Measurements from ENCODE around the gene ANKRD45. TPM values are rescaled to one million over a fixed set of nuclear protein-coding genes. Genes with fewer than 3 reads are reported as not detected.
"Not testable (repeated sequence)": the region's sequence is repeated elsewhere in the genome, so short reads cannot be mapped to it uniquely, and the experiment has no call there.

The ANKRD45 gene
- total and polyA plus RNA-seq, 2 donors (not counting 1 experiment from before 2014, with no cell fraction given) = 0.06 TPM; not detected in 1

- intact Hi-C loops (cut with micrococcal nuclease) = no loop called here
- 90% methylated on average over 2 of the region's 5 CpGs for WGBS (ENCODE audit: insufficient coverage)
- Histone ChIP-seq H3K36me3 (replicated peaks in 1 of 2; ENCODE audit: control extremely low read depth in 1 of 2, control insufficient read depth in 1 of 2, extremely low read depth in 1 of 2, insufficient read depth in 2 of 2, low read length in 1 of 2) (no peaks in the 10 kb centered on the region), H3K27ac (ENCODE audit: low read length in 2 of 2) (no peak overlapping the region), H3K9ac (ENCODE audit: low read length) (no peak overlapping the region), H3K9me3 (ENCODE audit: control extremely low read depth in 1 of 3, control insufficient read depth in 2 of 3, insufficient read depth in 1 of 3, low read length in 2 of 3) (no peaks in the 10 kb centered on the region), H2AFZ (ENCODE audit: insufficient read depth, low read depth, low read length, poor library complexity, severe bottlenecking) (no peak overlapping the region), H3K4me3 (ENCODE audit: control extremely low read depth in 1 of 5, extremely low read depth in 1 of 5, insufficient read depth in 1 of 5, low read depth in 2 of 5, low read length in 4 of 5) (no peak overlapping the region), H3K4me1 (ENCODE audit: control insufficient read depth in 2 of 2, insufficient read depth in 2 of 2, low read length in 2 of 2) (no peaks in the 10 kb centered on the region), H3K27me3 (replicated peaks in 1 of 4; ENCODE audit: control extremely low read depth in 1 of 4, control insufficient read depth in 3 of 4, insufficient read depth in 4 of 4, low read length in 3 of 4) (peaks cover 0 to 13% (median 9%) of the 10 kb centered on the region in 4 experiments), H3K4me2 (replicated peaks; ENCODE audit: low read depth, low read length, poor library complexity, severe bottlenecking) (no peak overlapping the region), H3K79me2 (ENCODE audit: control insufficient read depth, insufficient read depth, low read length) (no peaks in the 10 kb centered on the region), H4K20me1 (ENCODE audit: control insufficient read depth, insufficient read depth, low read length, poor library complexity, severe bottlenecking) (no peaks in the 10 kb centered on the region)
- no peak overlapping the region for H3K27ac Mint-ChIP-seq
- DNase-seq (no peak), ATAC-seq (ENCODE audit: low read depth) (no peak)
- TF ChIP-seq EZH2 (IDR thresholded peaks at IDR 0.05; ENCODE audit: borderline replicate concordance, insufficient read depth, low read depth, low read length, poor library complexity, severe bottlenecking) (no peak), CTCF (IDR thresholded peaks at IDR 0.05) (no peak)
- no peak overlapping the region for H3K4me3 Mint-ChIP-seq
- ChIA-PET POLR2A (no interaction called here), CTCF (no interaction called here)
- no peaks in the 10 kb centered on the region for H3K4me1 Mint-ChIP-seq
- H3K9me3 Mint-ChIP-seq (ENCODE audit: insufficient read depth) = no peaks in the 10 kb centered on the region
- peaks cover 26% of the 10 kb centered on the region for H3K27me3 Mint-ChIP-seq
Observed at GRCh38 chr1:173705117-173705516, 35.5 kb upstream of the ANKRD45 start.

GRCh38 chr1:173702736-173703135 is 33.1 kb upstream of the ANKRD45 start:
- Mint-ChIP-seq H3K4me1 (no peaks in the 10 kb centered on the region), H3K27ac (no peak overlapping the region), H3K9me3 (ENCODE audit: insufficient read depth) (no peaks in the 10 kb centered on the region), H3K27me3 (peaks cover 34% of the 10 kb centered on the region), H3K4me3 (no peak overlapping the region)
- no peaks in the 10 kb centered on the region for H3K9me3 ChIP-seq (ENCODE audit: control extremely low read depth in 1 of 3, control insufficient read depth in 2 of 3, insufficient read depth in 1 of 3, low read length in 2 of 3)
- H3K79me2 ChIP-seq (ENCODE audit: control insufficient read depth, insufficient read depth, low read length) = no peaks in the 10 kb centered on the region
- no peak overlapping the region for H3K27ac ChIP-seq (ENCODE audit: low read length in 2 of 2)
- TF ChIP-seq EZH2 (IDR thresholded peaks at IDR 0.05; ENCODE audit: borderline replicate concordance, insufficient read depth, low read depth, low read length, poor library complexity, severe bottlenecking) (no peak), CTCF (IDR thresholded peaks at IDR 0.05) (no peak)
- no peak for DNase-seq
- ATAC-seq (ENCODE audit: low read depth) = no peak
- 83% methylated on average over 1 of the region's 1 CpG for WGBS (ENCODE audit: insufficient coverage)
- H3K4me1 ChIP-seq (ENCODE audit: control insufficient read depth in 2 of 2, insufficient read depth in 2 of 2, low read length in 2 of 2) = no peaks in the 10 kb centered on the region
- H3K36me3 ChIP-seq (replicated peaks in 1 of 2; ENCODE audit: control extremely low read depth in 1 of 2, control insufficient read depth in 1 of 2, extremely low read depth in 1 of 2, insufficient read depth in 2 of 2, low read length in 1 of 2) = no peaks in the 10 kb centered on the region
- no peaks in the 10 kb centered on the region for H4K20me1 ChIP-seq (ENCODE audit: control insufficient read depth, insufficient read depth, low read length, poor library complexity, severe bottlenecking)
- H3K27me3 ChIP-seq (replicated peaks in 1 of 4; ENCODE audit: control extremely low read depth in 1 of 4, control insufficient read depth in 3 of 4, insufficient read depth in 4 of 4, low read length in 3 of 4) = no peaks in the 10 kb centered on the region
- POLR2A ChIA-PET = no interaction called here
- no peak overlapping the region for H3K9ac ChIP-seq (ENCODE audit: low read length)
- H2AFZ ChIP-seq (ENCODE audit: insufficient read depth, low read depth, low read length, poor library complexity, severe bottlenecking) = no peak overlapping the region
- no peak overlapping the region for H3K4me2 ChIP-seq (replicated peaks; ENCODE audit: low read depth, low read length, poor library complexity, severe bottlenecking)
- CTCF ChIA-PET = no interaction called here
- intact Hi-C loops (cut with micrococcal nuclease) = no loop called here
- no peak overlapping the region for H3K4me3 ChIP-seq (ENCODE audit: control extremely low read depth in 1 of 5, extremely low read depth in 1 of 5, insufficient read depth in 1 of 5, low read depth in 2 of 5, low read length in 4 of 5)

GRCh38 chr1:173701299-173701698 is 31.6 kb upstream of the ANKRD45 start:
- H3K9me3 ChIP-seq (ENCODE audit: control extremely low read depth in 1 of 3, control insufficient read depth in 2 of 3, insufficient read depth in 1 of 3, low read length in 2 of 3); POLR2A ChIA-PET; ATAC-seq (ENCODE audit: low read depth); H2AFZ ChIP-seq (ENCODE audit: insufficient read depth, low read depth, low read length, poor library complexity, severe bottlenecking); H3K4me3 ChIP-seq (ENCODE audit: control extremely low read depth in 1 of 5, extremely low read depth in 1 of 5, insufficient read depth in 1 of 5, low read depth in 2 of 5, low read length in 4 of 5); intact Hi-C loops (cut with micrococcal nuclease); H3K9me3 Mint-ChIP-seq (ENCODE audit: insufficient read depth); H4K20me1 ChIP-seq (ENCODE audit: control insufficient read depth, insufficient read depth, low read length, poor library complexity, severe bottlenecking); H3K4me2 ChIP-seq (replicated peaks; ENCODE audit: low read depth, low read length, poor library complexity, severe bottlenecking); H3K36me3 ChIP-seq (replicated peaks in 1 of 2; ENCODE audit: control extremely low read depth in 1 of 2, control insufficient read depth in 1 of 2, extremely low read depth in 1 of 2, insufficient read depth in 2 of 2, low read length in 1 of 2); DNase-seq; H3K9ac ChIP-seq (ENCODE audit: low read length); H3K4me1 ChIP-seq (ENCODE audit: control insufficient read depth in 2 of 2, insufficient read depth in 2 of 2, low read length in 2 of 2); H3K27ac Mint-ChIP-seq; CTCF ChIA-PET; H3K27me3 ChIP-seq (replicated peaks in 1 of 4; ENCODE audit: control extremely low read depth in 1 of 4, control insufficient read depth in 3 of 4, insufficient read depth in 4 of 4, low read length in 3 of 4); H3K27ac ChIP-seq (ENCODE audit: low read length in 2 of 2); H3K4me3 Mint-ChIP-seq; H3K4me1 Mint-ChIP-seq; H3K79me2 ChIP-seq (ENCODE audit: control insufficient read depth, insufficient read depth, low read length): not testable (repeated sequence)
- no CpG with 5 or more reads among the region's 6 CpGs for WGBS (ENCODE audit: insufficient coverage)
- peaks cover 41% of the 10 kb centered on the region for H3K27me3 Mint-ChIP-seq

All from B cell (primary cell).